HepG2 (cell line): ENCODE results near the gene NOS1AP. TPM values are rescaled to one million over a fixed set of nuclear protein-coding genes. Genes with fewer than 3 reads are reported as not detected.
A peak's percentile ranks its signal among the peaks of the same experiment; 100 is the strongest.

Source experiments
- CEBPG ChIP-seq: IDR thresholded peaks from 2 replicates; pipeline ENCODE4 v1.6.1; 2016
- HOXA9 ChIP-seq: sonication (generic); formaldehyde crosslinking; IDR thresholded peaks from 2 replicates; pipeline ENCODE4 v1.8.1; 2022; ENCODE audit warnings: missing genetic modification reagents, mild to moderate bottlenecking, moderate library complexity, borderline replicate concordance
- PAXIP1 ChIP-seq: sonication (generic); formaldehyde crosslinking; conservative IDR thresholded peaks from 2 replicates; pipeline ENCODE4 v1.4.0; 2020; ENCODE audit warnings: mild to moderate bottlenecking, missing genetic modification reagents, moderate library complexity
- SCMH1 ChIP-seq: sonication (generic); formaldehyde crosslinking; IDR thresholded peaks from 2 replicates; pipeline ENCODE4 v1.9.0; 2021; ENCODE audit warnings: missing genetic modification reagents, mild to moderate bottlenecking, borderline replicate concordance
- SMAD9 ChIP-seq: sonication (generic); formaldehyde crosslinking; IDR thresholded peaks from 2 replicates; pipeline ENCODE4 v1.5.1; 2020; ENCODE audit warnings: mild to moderate bottlenecking, missing genetic modification reagents
- TERF1 ChIP-seq: sonication (generic); formaldehyde crosslinking; IDR thresholded peaks from 2 replicates; pipeline ENCODE4 v1.8.0; 2022; ENCODE audit warnings: mild to moderate bottlenecking, missing genetic modification reagents, moderate library complexity
- ZNF562 ChIP-seq: sonication (generic); formaldehyde crosslinking; IDR thresholded peaks from 2 replicates; pipeline ENCODE4 v1.8.0; 2022; ENCODE audit warnings: missing genetic modification reagents, borderline replicate concordance
- ZNF605 ChIP-seq: sonication (generic); formaldehyde crosslinking; IDR thresholded peaks from 2 replicates; pipeline ENCODE4 v1.8.0; 2022; ENCODE audit warnings: mild to moderate bottlenecking, missing genetic modification reagents
- ZSCAN22 ChIP-seq: sonication (generic); formaldehyde crosslinking; IDR thresholded peaks from 2 replicates; pipeline ENCODE4 v1.4.0; 2020; ENCODE audit warnings: mild to moderate bottlenecking, missing genetic modification reagents
- polyA plus RNA-seq, 8 experiments: library from polyadenylated mRNA; depleted of rRNA in 3 of 8; stranded (reverse) in 7 of 8; unstranded in 1 of 8; fragments of >200 nt; fragmentation: Illumina TruSeq in 4 of 8; extraction: Trizol in 4 of 8; gene quantifications; 2 replicates each; pipeline versions ENCODE4 v1.2.1 to v1.2.3, GENCODE V29; 2011 to 2016; ENCODE audit warnings: low read depth in 4 of 8, missing spikeins in 1 of 8, mixed read lengths in 1 of 8; ENCODE audit not compliant: insufficient read depth in 1 of 8
- total RNA-seq, 5 experiments: library from RNA; depleted of rRNA; stranded (reverse); fragments of >200 nt; fragmentation: Illumina TruSeq; extraction: Trizol; gene quantifications; 2 replicates each; pipeline ENCODE4 v1.2.3, GENCODE V29; 2016; ENCODE audit warnings: low read depth in 1 of 5
- TF ChIP-seq, protein P1 (sequence below), 2 experiments: fragments of 450-650 bp in 1 of 2; sonication (generic) in 1 of 2; formaldehyde crosslinking in 1 of 2; IDR thresholded peaks; 2 replicates each; pipeline versions ENCODE4 v1.6.1 to v1.8.0; 2016 to 2022; ENCODE audit warnings: antibody characterized with exemption in 1 of 2, mild to moderate bottlenecking in 1 of 2, missing genetic modification reagents in 1 of 2
- TF ChIP-seq, protein P2 (sequence below): sonication (generic); formaldehyde crosslinking; IDR thresholded peaks from 2 replicates; pipeline ENCODE4 v1.4.0; 2020; ENCODE audit warnings: missing genetic modification reagents

Gene NOS1AP
- total and polyA plus RNA-seq, 2 of the 13 experiments (the other 11 are each of a cell fraction or from before 2014, with no cell fraction given), result 2.0 to 3.3 TPM

DNA sequence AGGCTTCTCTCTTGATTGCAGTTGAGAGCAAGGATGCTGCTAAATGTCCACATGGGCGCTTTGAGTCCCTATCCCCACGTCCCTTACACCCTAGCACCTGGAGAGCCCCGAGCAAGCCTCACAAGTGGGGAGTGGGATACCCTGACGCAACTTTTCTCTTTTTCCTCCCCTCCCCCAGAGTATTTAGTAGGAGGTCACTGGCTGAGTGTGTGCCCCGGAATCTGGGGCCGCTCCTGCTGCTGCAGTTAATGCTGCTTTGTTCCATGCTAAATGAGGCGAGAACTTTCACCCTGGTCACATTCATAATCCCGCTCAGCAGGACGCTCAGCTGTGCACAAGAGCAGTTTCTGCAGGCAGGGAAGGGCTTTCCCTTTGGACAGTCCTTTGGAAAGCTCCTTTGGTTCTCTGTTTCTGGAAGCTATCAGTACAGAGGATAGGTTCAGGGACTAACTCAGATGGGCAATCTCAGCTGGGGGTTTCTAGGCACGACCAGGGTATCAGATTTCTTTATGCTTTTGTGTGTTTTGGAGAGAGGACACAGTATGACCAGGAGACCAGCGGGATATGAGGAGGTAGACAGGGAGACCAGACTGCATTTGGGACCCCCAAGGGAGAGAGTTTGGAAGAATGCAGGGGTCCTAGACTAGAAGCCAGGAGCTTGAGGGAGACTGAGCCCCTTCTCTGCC is 75.9 kb downstream of the NOS1AP start (continued):
- TF ChIP-seq, protein P1, sequence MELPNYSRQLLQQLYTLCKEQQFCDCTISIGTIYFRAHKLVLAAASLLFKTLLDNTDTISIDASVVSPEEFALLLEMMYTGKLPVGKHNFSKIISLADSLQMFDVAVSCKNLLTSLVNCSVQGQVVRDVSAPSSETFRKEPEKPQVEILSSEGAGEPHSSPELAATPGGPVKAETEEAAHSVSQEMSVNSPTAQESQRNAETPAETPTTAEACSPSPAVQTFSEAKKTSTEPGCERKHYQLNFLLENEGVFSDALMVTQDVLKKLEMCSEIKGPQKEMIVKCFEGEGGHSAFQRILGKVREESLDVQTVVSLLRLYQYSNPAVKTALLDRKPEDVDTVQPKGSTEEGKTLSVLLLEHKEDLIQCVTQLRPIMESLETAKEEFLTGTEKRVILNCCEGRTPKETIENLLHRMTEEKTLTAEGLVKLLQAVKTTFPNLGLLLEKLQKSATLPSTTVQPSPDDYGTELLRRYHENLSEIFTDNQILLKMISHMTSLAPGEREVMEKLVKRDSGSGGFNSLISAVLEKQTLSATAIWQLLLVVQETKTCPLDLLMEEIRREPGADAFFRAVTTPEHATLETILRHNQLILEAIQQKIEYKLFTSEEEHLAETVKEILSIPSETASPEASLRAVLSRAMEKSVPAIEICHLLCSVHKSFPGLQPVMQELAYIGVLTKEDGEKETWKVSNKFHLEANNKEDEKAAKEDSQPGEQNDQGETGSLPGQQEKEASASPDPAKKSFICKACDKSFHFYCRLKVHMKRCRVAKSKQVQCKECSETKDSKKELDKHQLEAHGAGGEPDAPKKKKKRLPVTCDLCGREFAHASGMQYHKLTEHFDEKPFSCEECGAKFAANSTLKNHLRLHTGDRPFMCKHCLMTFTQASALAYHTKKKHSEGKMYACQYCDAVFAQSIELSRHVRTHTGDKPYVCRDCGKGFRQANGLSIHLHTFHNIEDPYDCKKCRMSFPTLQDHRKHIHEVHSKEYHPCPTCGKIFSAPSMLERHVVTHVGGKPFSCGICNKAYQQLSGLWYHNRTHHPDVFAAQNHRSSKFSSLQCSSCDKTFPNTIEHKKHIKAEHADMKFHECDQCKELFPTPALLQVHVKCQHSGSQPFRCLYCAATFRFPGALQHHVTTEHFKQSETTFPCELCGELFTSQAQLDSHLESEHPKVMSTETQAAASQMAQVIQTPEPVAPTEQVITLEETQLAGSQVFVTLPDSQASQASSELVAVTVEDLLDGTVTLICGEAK (IDR thresholded peaks at IDR 0.05), result no peak
- TF ChIP-seq, protein P1 (CRISPR knock-in tag; IDR thresholded peaks at IDR 0.05), result no peak
- no peak for TF ChIP-seq ZNF562 (CRISPR knock-in tag)
- peak; percentile 30; the same call in 1 of the 2 replicates for TF ChIP-seq CEBPG (CRISPR knock-in tag)
- 0 out of 2 replicates have a peak, but pooled peaks have one; percentile 52 for TF ChIP-seq TERF1 (CRISPR knock-in tag)
- TF ChIP-seq ZNF605 (CRISPR knock-in tag), result 0 out of 2 replicates have a peak, but pooled peaks have one; percentile 58
- peak; percentile 12 for TF ChIP-seq PAXIP1
- no peak for TF ChIP-seq SMAD9 (CRISPR knock-in tag)
- TF ChIP-seq, protein P2, sequence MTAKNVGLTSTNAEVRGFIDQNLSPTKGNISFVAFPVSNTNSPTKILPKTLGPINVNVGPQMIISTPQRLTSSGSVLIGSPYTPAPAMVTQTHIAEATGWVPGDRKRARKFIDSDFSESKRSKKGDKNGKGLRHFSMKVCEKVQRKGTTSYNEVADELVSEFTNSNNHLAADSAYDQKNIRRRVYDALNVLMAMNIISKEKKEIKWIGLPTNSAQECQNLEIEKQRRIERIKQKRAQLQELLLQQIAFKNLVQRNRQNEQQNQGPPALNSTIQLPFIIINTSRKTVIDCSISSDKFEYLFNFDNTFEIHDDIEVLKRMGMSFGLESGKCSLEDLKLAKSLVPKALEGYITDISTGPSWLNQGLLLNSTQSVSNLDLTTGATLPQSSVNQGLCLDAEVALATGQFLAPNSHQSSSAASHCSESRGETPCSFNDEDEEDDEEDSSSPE (CRISPR knock-in tag), result peak; percentile 23; the same call in 1 of the 2 replicates
- TF ChIP-seq SCMH1 (CRISPR knock-in tag), result no peak
- TF ChIP-seq HOXA9 (CRISPR knock-in tag), result no peak
- no peak for TF ChIP-seq ZSCAN22 (CRISPR knock-in tag)
